Measurements from ENCODE around the gene COL5A2. TPM values are rescaled to one million over a fixed set of nuclear protein-coding genes. Genes with fewer than 3 reads are reported as not detected.

The COL5A2 gene
- total and polyA plus RNA-seq, 2 donors (not counting 3 experiments of a cell fraction or from before 2014, with no cell fraction given), result 47.4 to 123 TPM

GRCh38 chr2:189002079-189002478 lies 177.5 kb downstream of the COL5A2 start:
- Histone ChIP-seq H3K4me1 (ENCODE audit: control insufficient read depth, extremely low read depth, insufficient read depth, low read length) (peaks cover 15% of the 10 kb centered on the region), H3K4me3 (replicated peaks in 1 of 3; ENCODE audit: insufficient read depth in 1 of 3, low read depth in 1 of 3, low read length in 3 of 3) (no peak overlapping the region), H2AFZ (ENCODE audit: low read depth, low read length) (no peak overlapping the region), H3K9me3 (replicated peaks; ENCODE audit: control insufficient read depth, insufficient read depth, low read length) (no peaks in the 10 kb centered on the region), H3K9ac (replicated peaks; ENCODE audit: extremely low read depth, insufficient read depth, low read length) (no peak overlapping the region), H4K20me1 (replicated peaks; ENCODE audit: control insufficient read depth, extremely low read depth, insufficient read depth, low read length) (no peaks in the 10 kb centered on the region), H3K27ac (ENCODE audit: insufficient read depth, low read depth, low read length) (peak overlapping the region; percentile 11), H3K9me1 (replicated peaks; ENCODE audit: control insufficient read depth, extremely low read depth, insufficient read depth, low read length) (no peaks in the 10 kb centered on the region), H3K4me2 (ENCODE audit: insufficient read depth, low read length) (peak overlapping the region; percentile 71), H3K27me3 (ENCODE audit: control insufficient read depth in 2 of 2, insufficient read depth in 2 of 2, low read length in 2 of 2) (no peaks in the 10 kb centered on the region), H3K36me3 (ENCODE audit: control insufficient read depth in 2 of 2, extremely low read depth in 1 of 2, insufficient read depth in 2 of 2, low read length in 2 of 2) (no peaks in the 10 kb centered on the region), H3K79me2 (ENCODE audit: control insufficient read depth, insufficient read depth, low read length) (no peaks in the 10 kb centered on the region)
- TF ChIP-seq GATA2 (IDR thresholded peaks at IDR 0.05; ENCODE audit: insufficient read depth, insufficient read length, low read depth, low read length), result peak; percentile 91
- peak; percentile 74 for TF ChIP-seq FOS (IDR thresholded peaks at IDR 0.05; ENCODE audit: borderline replicate concordance, insufficient read depth, low read length)
- no peak for TF ChIP-seq POLR2AphosphoS5 (IDR thresholded peaks at IDR 0.05; ENCODE audit: insufficient read depth, low read depth, low read length)
- no peak for TF ChIP-seq MYC (IDR thresholded peaks at IDR 0.05; ENCODE audit: low read depth, low read length)
- TF ChIP-seq JUN (IDR thresholded peaks at IDR 0.05; ENCODE audit: borderline replicate concordance, insufficient read depth, insufficient read length, low read depth), result peak; percentile 54
- TF ChIP-seq CTCF (IDR thresholded peaks at IDR 0.05; ENCODE audit: extremely low read depth in 1 of 2, insufficient read depth in 1 of 2, low read depth in 1 of 2, low read length in 2 of 2), result no peak
- no peak for TF ChIP-seq EZH2 (IDR thresholded peaks at IDR 0.05; ENCODE audit: borderline replicate concordance, low read depth, low read length, severe bottlenecking)
- TF ChIP-seq MAX (IDR thresholded peaks at IDR 0.05; ENCODE audit: insufficient read depth, insufficient read length), result no peak
- peak; percentile 30 for TF ChIP-seq POLR2A (IDR thresholded peaks at IDR 0.05; ENCODE audit: low read depth, low read length)
- ChIA-PET POLR2A (no interaction called here), CTCF (interaction anchor here (0.8 kb wide), 1 partner anchor 176 kb away, joined by 3 read pairs; no protein-coding TSS in a partner anchor)
- BruUV-seq (replicated peaks), result no TSS peak
- intact Hi-C loops (cut with micrococcal nuclease), result loop anchor here (5.0 kb wide), 1 partner anchor 35 kb away; no protein-coding TSS in a partner anchor
- dilution Hi-C loops (cut with MboI; ENCODE audit: extremely low pct_ligation_motif_present, low sequenced_read_pairs), result no loop called here
- DNase-seq (ENCODE audit: low read depth, low spot score), result peak; percentile 72
- peak; percentile 79 for FAIRE-seq

Data from endothelial cell of umbilical vein (primary cell).